DOHH2 (cell line): ENCODE measurements around the gene ALDH1L2.

Experiments used
- H3F3A ChIP-seq: fragments of 200-600 bp; sonication (generic), shearing (Covaris generic); 2 replicates; pipeline ENCODE4 v1.6.0; 2016; ENCODE audit warnings: antibody characterized with exemption, mild to moderate bottlenecking; ENCODE audit not compliant: control insufficient read depth, insufficient read depth
- H3K27ac ChIP-seq: fragments of 200-600 bp; sonication (generic); 2 replicates; pipeline ENCODE4 v1.5.1; 2014; ENCODE audit warnings: low read depth, mild to moderate bottlenecking, low read length, moderate library complexity
- H3K27me3 ChIP-seq: fragments of 200-600 bp; sonication (generic); 2 replicates; pipeline ENCODE4 v1.6.1; 2014; ENCODE audit warnings: mild to moderate bottlenecking, low read length, mixed read lengths; ENCODE audit not compliant: control insufficient read depth
- H3K36me3 ChIP-seq: fragments of 200-600 bp; sonication (generic); 2 replicates; pipeline ENCODE4 v1.6.1; 2014; ENCODE audit warnings: mild to moderate bottlenecking, low read length, moderate library complexity, mixed read lengths; ENCODE audit not compliant: control insufficient read depth
- H3K4me1 ChIP-seq: fragments of 200-600 bp; sonication (generic); 2 replicates; pipeline ENCODE4 v1.6.1; 2014; ENCODE audit warnings: mild to moderate bottlenecking, low read length, mixed read lengths; ENCODE audit not compliant: control insufficient read depth
- H3K4me2 ChIP-seq: fragments of 200-600 bp; sonication (generic); 2 replicates; pipeline ENCODE4 v1.6.0; 2014; ENCODE audit warnings: mild to moderate bottlenecking, low read length, moderate library complexity
- H3K4me3 ChIP-seq: fragments of 200-600 bp; sonication (generic); 2 replicates; pipeline ENCODE4 v1.5.1; 2014; ENCODE audit warnings: mild to moderate bottlenecking, low read length, mixed read lengths
- H3K79me2 ChIP-seq: fragments of 200-600 bp; sonication (generic); 2 replicates; pipeline ENCODE4 v1.6.1; 2014; ENCODE audit warnings: mild to moderate bottlenecking, low read length, mixed read lengths; ENCODE audit not compliant: control insufficient read depth
- H3K9me2 ChIP-seq: fragments of 200-600 bp; sonication (generic); replicated peaks from 2 replicates; pipeline ENCODE4 v1.6.1; 2014; ENCODE audit warnings: mild to moderate bottlenecking, low read length, mixed read lengths; ENCODE audit not compliant: control insufficient read depth
- H3K9me3 ChIP-seq: fragments of 200-600 bp; sonication (generic); 2 replicates; pipeline ENCODE4 v1.6.1; 2014; ENCODE audit warnings: antibody characterized with exemption, low read length, mixed read lengths; ENCODE audit not compliant: control insufficient read depth, insufficient read depth
- H4K20me1 ChIP-seq: fragments of 200-600 bp; sonication (generic); 2 replicates; pipeline ENCODE4 v1.6.0; 2014; ENCODE audit warnings: low read depth, mild to moderate bottlenecking, antibody characterized with exemption, low read length, moderate library complexity; ENCODE audit not compliant: control insufficient read depth, insufficient read depth
- CTCF ChIP-seq: fragments of 200-600 bp; sonication (generic); IDR thresholded peaks from one replicate; pipeline ENCODE4 v1.5.1; 2014; ENCODE audit warnings: antibody characterized with exemption, mild to moderate bottlenecking, low read depth, low read length; ENCODE audit not compliant: poor library complexity, severe bottlenecking
- EZH2phosphoT487 ChIP-seq: fragments of 200-600 bp; sonication (generic); IDR thresholded peaks from 2 replicates; pipeline ENCODE4 v1.6.1; 2017; ENCODE audit warnings: borderline replicate concordance, mild to moderate bottlenecking, antibody characterized with exemption, low read length, moderate library complexity, mixed read lengths

Gene ALDH1L2

GRCh38 chr12:105085501-105085900 is 1.2 kb upstream of the ALDH1L2 start:
- no peaks in the 10 kb centered on the region for H3K79me2 ChIP-seq
- no peaks in the 10 kb centered on the region for H3K9me3 ChIP-seq
- H3K27me3 ChIP-seq: peaks cover 25% of the 10 kb centered on the region
- no peaks in the 10 kb centered on the region for H3F3A ChIP-seq
- H3K4me3 ChIP-seq: no peak overlapping the region
- H4K20me1 ChIP-seq: no peaks in the 10 kb centered on the region
- no peaks in the 10 kb centered on the region for H3K4me1 ChIP-seq
- no peak overlapping the region for H3K27ac ChIP-seq
- H3K9me2 ChIP-seq: no peaks in the 10 kb centered on the region
- no peak for TF ChIP-seq EZH2phosphoT487
- no peak for TF ChIP-seq CTCF
- no peaks in the 10 kb centered on the region for H3K36me3 ChIP-seq
- no peak overlapping the region for H3K4me2 ChIP-seq

GRCh38 chr12:105083551-105084105 is 630 bp downstream of the ALDH1L2 start:
- Histone ChIP-seq H3K4me3 (peak overlapping the region; percentile 19; the same call in 1 of the 2 replicates), H3F3A (no peaks in the 10 kb centered on the region), H3K9me2 (no peaks in the 10 kb centered on the region), H3K4me1 (no peaks in the 10 kb centered on the region), H3K27ac (no peak overlapping the region), H3K36me3 (no peaks in the 10 kb centered on the region), H3K27me3 (peaks cover 32% of the 10 kb centered on the region), H4K20me1 (no peaks in the 10 kb centered on the region), H3K79me2 (no peaks in the 10 kb centered on the region), H3K4me2 (peak overlapping the region; percentile 41; the same call in 1 of the 2 replicates), H3K9me3 (no peaks in the 10 kb centered on the region)
- TF ChIP-seq EZH2phosphoT487: no peak
- TF ChIP-seq CTCF: no peak

- Histone ChIP-seq H3K27ac (no peak overlapping the region), H3K27me3 (peaks cover 32% of the 10 kb centered on the region)
Observed at GRCh38 chr12:105083031-105083430, 1.2 kb downstream of the ALDH1L2 start.

More at GRCh38 chr12:105083031-105083430, 1.2 kb downstream of the ALDH1L2 start:
- no peaks in the 10 kb centered on the region for H3K9me2 ChIP-seq
- TF ChIP-seq EZH2phosphoT487 (no peak), CTCF (no peak)
- H3K36me3 ChIP-seq: no peaks in the 10 kb centered on the region
- no peaks in the 10 kb centered on the region for H3K9me3 ChIP-seq
- no peaks in the 10 kb centered on the region for H3F3A ChIP-seq
- no peaks in the 10 kb centered on the region for H3K79me2 ChIP-seq
- H3K4me3 ChIP-seq: no peak overlapping the region
- no peak overlapping the region for H3K4me2 ChIP-seq
- H4K20me1 ChIP-seq: no peaks in the 10 kb centered on the region
- H3K4me1 ChIP-seq: no peaks in the 10 kb centered on the region
